ENCODE data around the gene PPTC7.

DNA sequence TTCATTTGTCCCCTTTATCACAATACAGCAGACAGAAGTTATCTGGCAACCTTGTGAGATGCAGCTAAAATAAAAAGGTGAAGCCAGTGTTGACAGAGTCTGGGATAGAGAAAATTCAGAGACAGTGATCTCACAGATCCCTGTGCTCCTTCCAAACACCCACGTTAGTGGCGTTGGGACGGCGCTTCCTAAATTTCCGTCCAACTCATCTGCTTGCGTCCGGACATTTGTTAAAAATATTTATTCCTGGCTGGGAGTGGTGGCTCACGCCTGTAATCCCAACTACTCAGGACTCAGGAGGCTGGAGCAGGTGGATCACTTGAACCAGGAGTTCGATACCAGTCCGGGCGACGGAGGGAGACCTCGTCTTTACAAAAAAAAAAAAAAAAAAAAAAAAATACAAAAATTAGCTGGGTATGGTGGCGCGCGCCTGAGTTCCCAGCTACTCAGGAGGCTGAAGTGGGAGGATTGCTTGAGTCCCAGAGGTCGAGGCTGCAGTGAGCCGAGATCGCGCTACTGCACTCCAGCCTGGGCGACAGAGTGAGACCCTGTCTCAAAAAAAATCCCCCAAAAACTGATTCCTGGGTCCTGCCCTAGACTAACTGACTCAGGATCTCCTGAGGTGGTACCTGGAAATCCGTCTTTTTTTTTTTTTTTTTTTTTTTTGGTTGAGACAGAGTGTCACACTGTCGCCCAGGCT is 30.1 kb upstream of the PPTC7 start:
- TF ChIP-seq POLR2A (IDR thresholded peaks at IDR 0.05), result no peak
- TF ChIP-seq, protein P1, sequence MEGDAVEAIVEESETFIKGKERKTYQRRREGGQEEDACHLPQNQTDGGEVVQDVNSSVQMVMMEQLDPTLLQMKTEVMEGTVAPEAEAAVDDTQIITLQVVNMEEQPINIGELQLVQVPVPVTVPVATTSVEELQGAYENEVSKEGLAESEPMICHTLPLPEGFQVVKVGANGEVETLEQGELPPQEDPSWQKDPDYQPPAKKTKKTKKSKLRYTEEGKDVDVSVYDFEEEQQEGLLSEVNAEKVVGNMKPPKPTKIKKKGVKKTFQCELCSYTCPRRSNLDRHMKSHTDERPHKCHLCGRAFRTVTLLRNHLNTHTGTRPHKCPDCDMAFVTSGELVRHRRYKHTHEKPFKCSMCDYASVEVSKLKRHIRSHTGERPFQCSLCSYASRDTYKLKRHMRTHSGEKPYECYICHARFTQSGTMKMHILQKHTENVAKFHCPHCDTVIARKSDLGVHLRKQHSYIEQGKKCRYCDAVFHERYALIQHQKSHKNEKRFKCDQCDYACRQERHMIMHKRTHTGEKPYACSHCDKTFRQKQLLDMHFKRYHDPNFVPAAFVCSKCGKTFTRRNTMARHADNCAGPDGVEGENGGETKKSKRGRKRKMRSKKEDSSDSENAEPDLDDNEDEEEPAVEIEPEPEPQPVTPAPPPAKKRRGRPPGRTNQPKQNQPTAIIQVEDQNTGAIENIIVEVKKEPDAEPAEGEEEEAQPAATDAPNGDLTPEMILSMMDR (IDR thresholded peaks at IDR 0.05), result no peak
